T-helper 1 cell treated with Interleukin-12 subunit alpha and Interleukin-12 subunit beta and Interleukin-4 antibody, amounts not matched to agents 30 ng/mL and 1 ng/mL, for 36 hours (primary cell): Measurements from ENCODE around the gene AFAP1L1. TPM values are rescaled to one million over a fixed set of nuclear protein-coding genes. Genes with fewer than 3 reads are reported as not detected.

ENCODE experiments used
- intact Hi-C: fragments of 100-400 bp; cut with micrococcal nuclease; formaldehyde crosslinking; loops from one replicate; pipeline ENCODE4 v1.15.1; 2024
- total RNA-seq: library from RNA; stranded (reverse); gene quantifications from 2 replicates; pipeline ENCODE4 v1.2.3, GENCODE V29; 2022

AFAP1L1 gene
- total RNA-seq, 1 donor from 2014 or later = not detected

DNA sequence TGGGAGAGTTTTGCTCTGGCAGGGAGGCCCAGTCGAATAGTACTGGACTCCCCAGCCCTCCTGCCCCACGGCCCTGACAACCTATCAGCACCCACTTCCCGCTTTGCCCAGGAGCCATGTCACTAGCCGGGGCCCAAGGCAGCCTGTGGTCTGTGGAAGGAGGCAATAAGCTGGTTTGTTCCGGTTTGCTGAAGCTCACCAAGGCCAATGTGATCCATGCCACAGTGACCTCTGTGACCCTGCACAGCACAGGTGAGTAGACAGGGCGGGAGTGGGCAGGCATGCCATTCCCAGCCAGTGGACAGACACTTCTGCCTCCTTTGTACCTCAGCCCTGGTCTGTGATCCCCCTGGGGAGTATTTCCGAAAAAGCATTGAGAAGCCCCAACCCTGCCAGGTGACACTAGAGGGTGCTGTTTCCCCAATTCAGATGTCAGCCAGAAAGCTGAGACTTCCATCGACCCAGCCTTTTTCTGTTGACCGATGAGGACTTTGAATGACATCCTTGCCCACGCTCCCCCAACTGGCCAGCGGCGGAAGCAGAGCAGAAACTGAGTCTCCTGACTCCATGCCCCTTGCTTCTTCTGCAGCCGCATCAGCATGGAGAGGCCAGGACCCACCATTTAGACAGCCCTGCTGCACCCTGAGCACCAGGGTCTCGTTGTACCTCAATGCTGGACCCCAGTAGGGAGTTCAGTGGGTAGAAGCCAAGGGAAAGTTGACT lies 95.8 kb downstream of the AFAP1L1 start:
- intact Hi-C loops = loop anchor here (1.0 kb wide), 3 partner anchors 50 to 197 kb away; no protein-coding TSS in a partner anchor

DNA sequence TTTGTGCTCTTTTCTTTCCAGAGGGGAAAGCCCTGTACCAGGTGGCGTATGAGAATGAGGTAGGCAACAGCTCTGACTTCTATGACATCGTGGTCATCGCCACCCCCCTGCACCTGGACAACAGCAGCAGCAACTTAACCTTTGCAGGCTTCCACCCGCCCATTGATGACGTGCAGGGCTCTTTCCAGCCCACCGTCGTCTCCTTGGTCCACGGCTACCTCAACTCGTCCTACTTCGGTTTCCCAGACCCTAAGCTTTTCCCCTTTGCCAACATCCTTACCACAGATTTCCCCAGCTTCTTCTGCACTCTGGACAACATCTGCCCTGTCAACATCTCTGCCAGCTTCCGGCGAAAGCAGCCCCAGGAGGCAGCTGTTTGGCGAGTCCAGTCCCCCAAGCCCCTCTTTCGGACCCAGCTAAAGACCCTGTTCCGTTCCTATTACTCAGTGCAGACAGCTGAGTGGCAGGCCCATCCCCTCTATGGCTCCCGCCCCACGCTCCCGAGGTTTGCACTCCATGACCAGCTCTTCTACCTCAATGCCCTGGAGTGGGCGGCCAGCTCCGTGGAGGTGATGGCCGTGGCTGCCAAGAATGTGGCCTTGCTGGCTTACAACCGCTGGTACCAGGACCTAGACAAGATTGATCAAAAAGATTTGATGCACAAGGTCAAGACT lies 96.5 kb downstream of the AFAP1L1 start:
- intact Hi-C loops = loop anchor here (1.0 kb wide), 3 partner anchors 51 to 196 kb away; no protein-coding TSS in a partner anchor

DNA sequence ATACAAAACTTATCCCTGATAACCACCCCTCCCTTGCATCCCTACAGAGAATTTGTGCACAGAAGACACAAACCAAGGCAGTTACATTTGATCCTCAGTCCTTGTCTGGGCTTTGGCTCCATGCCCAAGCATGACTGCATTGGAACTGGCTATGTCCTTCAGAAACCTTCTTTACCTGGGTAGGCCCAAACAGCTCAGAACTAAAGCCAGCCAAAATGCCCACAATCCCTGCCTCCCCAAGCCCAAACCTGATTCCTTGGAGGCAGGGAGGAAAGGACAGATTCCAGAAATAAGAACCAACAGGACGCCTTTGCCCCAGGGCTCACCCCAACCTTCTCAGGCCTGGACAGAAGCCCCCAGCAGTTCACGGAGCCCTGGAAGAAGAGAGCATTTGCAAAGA lies 99.2 kb downstream of the AFAP1L1 start:
- intact Hi-C loops = loop anchor here (1.0 kb wide), 4 partner anchors 54 to 230 kb away; partner anchors contain the start of gene ABLIM3

DNA sequence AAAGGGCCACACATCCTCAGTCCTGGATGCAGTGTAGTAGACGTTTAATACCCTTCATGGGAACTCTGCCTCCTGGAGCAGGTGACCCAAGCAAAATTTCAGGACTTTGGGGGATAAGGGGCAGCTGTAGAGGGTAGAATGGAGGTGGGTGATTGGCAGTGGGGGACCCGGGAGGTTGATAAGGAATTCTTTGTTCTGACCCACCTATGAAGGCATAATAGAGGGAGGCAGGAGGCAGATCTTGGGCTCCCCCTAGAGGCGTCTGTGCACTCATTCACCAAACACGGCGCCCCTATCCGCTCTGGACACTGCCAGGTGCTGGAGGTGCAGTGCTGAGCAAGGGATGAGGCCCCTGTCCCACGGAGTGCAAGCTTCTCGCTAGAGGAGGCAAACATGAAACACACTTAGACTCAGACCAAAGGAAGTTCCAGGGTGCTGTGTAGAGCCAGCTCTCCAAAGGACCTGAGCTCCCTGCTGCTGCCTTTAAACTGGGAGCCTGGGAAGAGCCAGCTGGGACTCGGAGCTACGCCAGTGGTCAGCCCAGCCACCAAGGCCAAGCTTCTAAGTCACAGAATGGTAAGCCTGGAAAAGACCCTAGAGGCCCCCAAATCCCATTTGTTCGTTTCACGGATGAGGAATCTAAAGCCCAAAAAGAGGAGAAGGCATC lies 99.8 kb downstream of the AFAP1L1 start:
- intact Hi-C loops = loop anchor here (1.0 kb wide), 4 partner anchors 54 to 230 kb away; partner anchors contain the start of gene ABLIM3

DNA sequence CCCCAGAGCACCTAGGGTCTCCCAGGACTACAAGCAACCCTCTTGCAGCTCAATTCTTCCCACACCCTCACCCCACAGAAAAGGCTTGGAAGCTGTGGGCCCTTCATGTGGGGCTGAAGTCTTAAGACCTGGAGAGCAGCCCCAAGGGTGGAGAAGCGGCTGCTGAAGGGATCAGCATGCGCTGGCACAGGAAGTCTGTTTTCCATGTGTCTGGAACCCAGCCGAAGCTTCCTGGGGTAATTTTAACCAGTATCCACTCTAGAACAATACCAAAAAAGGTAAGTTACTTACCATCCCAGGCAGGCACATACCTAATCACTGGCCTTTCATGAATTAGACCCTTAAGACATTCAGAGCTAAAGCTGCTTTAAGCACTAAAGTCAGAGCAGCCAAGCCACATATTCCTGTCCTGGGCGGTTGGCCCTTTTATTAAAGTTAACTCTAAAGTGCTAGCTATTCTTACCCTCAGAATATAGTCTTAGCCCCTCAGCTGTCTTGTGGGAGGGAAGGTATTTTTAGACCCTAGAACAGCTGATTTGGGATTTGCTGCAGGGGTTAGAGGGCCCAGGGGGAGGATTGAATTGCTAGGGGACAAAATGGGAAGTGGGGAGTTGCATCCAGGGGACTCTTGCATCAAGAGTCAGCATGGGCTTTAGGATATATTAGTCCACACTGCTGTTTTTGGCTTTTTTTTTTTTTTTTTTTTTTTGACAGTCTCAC lies 100.6 kb downstream of the AFAP1L1 start:
- intact Hi-C loops = no loop called here

DNA sequence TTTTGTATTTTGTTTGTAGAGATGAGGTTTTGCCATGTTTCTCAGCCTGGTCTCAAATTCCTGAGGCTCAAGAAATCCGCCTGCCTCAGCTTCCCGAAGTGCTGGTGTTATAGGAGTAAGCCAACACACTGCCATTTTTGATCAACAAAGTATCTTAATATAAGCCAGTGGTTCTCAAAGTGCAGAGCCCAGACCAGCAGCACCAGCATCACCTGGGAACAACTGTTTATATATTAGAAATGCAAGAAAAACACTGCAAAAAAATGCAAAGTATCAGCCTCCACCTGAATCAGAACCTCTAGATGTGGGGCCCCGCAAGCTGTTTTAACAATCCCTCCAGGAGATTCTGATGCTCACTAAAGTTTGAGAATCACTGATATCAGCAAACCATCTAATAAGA lies 101.3 kb downstream of the AFAP1L1 start:
- intact Hi-C loops = no loop called here

DNA sequence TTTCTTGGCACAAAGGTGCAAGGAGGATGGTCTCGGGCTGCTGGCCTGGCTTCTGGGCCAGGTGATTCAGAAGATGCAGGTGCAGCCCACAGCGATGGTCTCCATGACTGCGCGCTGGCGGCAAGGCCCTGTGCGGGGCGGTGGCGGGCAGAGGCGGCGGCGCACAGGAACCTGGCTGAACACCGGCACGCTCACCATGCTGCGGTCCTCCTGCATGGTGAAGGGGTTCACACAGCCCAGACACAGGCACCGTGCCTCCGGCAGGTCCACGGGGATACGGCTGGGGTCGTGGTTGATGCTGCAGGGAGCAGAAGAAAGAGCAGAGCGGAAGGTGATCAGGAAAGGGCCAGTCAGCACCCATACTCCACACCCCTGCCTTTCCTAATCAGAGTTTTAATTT lies 102.6 kb downstream of the AFAP1L1 start:
- intact Hi-C loops = no loop called here

DNA sequence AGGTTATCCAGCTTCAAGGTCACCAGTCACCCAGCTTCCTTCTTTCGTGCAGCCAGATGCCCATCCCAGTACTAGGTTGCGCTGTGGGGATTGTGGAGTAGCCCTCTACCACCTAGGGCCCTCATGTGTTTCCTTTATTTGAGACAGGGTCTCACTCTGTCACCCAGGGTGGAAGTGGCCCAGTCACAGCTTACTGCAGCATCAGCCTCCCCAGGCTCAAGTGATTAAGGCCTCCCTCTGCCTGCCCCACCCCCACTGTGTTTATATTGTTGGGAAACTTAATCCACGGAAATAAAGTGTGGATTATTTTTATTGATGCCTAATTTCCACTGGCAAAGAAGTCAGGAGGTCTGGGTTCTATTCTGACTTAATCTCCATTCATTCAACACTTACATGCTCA lies 103.1 kb downstream of the AFAP1L1 start:
- intact Hi-C loops = no loop called here

DNA sequence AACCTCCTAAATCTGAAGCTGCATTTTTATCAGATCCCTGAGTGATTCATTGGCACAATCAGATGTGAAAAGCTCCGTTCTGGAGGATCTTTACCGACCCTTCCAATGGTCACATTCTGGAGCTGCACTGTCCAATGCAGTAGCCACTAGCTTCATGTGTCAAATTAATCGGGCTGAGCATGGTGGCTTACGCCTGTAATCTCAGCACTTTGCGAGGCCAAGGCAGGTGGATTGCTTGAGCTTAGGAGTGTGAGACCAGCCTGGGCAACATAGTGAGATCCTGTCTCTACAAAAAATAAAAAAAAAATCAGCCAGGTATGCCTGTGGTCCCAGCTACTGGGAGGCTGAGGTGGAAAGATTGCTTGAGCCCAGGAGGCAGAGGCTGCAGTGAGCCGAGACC lies 103.8 kb downstream of the AFAP1L1 start:
- intact Hi-C loops = no loop called here

DNA sequence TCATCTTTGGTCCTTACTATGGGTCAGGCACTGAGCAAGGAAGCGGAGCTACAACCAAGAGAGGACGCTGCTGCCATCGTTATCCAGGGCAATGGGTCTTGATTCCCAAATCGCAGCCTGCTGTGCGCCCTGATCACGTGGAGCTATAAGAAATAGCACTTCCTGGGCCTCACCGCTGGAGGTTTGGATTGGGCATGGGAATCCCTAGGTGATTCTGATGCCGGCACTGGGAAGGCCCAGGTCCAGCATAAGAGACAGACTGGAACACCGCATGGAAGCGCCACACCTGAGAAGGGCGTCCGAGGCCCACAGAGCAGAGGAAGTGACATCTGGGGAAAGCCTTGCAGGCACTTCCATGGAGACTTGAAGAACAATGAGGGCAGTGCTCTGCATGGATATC lies 104.4 kb downstream of the AFAP1L1 start:
- intact Hi-C loops = no loop called here

DNA sequence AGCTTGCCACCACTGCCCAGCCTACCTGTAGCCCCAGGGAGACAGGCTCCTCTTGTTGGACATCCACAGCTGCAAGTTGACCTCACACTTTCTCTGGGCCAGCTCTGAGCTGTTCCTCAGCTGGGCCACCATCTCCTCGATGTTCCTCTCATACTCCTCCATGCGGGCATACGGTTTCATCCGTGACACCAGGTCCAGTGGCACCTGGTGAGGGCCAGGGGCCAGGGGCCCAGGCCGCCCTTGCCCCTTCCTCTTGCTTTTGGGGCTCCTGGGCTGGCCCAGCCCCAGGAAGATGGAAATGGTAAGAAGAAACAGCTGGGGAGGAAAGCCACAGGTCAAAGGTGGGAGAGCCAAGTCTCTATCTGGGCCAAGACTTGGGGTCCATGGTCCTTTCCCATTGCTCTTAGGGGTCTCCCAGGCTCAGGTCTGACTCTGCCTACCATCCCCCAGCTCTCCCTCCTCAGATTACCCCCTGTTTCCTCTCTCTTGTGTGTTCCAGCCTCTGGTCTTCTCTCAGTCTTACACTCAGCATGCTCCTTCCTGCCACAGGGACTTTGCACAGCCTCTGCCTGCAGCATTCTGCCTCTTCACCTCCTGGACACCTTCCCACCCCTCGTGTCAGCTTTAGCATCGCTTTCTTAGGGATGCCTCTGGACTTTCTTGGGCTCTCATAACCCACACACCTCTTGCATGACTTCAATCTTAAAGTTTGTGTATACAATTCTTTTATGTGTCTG lies 105.2 kb downstream of the AFAP1L1 start:
- intact Hi-C loops = no loop called here

DNA sequence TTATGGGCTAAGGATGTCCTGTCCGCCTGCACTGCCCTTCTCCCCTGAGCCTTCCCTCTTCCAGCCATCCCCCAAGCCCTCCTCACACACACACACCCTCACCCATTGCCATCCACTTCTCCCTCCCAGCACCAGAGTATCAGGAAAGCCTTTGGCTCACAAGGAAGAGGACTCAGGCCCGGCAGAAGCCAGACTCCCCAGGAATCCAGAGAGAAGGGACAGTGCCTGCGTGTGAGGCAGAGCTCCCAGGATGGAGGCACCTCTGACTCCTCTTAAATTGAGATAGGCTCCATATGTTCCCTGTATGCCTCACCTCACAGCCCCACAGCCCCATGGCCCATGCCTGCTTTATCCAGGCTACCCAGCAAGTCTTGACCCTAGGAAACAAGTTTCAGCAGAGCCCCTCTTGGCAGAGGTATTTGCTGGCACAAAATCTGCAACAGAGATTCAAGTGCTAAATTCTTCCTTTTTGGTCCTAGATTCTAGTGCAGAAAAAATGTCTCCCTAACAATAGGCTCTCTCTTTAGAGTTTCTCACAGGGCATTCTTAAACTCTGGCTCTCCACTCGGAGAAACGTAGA lies 106.7 kb downstream of the AFAP1L1 start:
- intact Hi-C loops = no loop called here

DNA sequence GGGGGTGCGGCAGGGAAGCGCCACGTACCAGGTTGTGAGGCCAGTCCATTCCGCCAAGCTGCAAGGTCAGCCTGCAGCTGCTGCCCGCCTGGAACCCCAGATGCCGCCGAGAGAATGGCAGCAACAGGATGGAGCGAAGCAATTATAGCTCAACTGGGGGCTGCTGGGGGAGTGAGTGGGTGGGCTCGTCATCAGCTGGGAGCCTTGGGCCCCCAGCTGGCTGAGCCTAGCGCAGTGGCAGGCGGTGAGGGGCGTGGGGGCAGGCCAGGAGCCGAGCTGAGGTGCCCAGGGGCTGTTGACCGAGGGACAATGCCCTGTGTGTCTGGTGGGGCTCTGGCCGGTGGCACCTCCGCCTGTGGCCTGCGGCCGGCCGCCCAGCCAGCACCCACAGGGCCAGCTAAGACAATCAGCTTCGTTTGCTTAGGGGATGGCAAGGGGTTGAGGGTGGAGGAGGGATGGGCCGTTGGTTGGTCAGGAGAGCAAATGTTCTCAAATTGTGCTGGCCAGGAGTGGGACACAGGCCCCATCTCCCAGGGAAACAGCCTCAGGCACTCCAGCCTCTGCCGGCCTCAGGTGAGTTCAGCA lies 107.6 kb downstream of the AFAP1L1 start, which contains the start of gene IL17B:
Gene IL17B, minus strand, starts transcription at position 116 of the 585 bp plus-strand sequence. Its CDS starts 67 bp downstream, at position 49.
- intact Hi-C loops = no loop called here

DNA sequence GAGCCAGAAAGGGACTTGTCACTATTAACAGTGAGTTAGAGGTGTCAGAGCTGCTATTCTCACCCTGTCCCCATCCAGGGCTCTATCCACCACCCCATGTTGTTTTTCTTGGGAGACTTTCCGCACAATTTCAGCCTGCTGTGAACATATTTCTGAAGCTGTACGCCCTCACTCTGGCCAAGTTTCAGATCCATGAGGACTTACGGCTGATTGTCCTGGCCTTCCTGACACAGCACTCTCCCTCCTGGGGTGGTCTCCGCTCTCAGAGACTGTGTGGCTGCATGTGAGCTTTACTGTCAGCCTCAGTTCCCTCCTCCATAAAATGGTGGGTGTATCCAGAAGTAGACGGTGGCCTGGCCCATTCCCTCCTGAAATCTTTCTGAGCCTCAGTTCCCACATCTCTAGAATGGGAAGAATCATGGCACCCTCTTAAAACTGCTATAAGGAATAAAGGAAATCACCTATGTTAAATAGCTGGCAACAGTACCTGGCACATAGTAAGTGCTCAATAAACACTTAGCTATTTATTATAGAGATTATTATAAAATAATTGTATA lies 108.2 kb downstream of the AFAP1L1 start:
- intact Hi-C loops = no loop called here

DNA sequence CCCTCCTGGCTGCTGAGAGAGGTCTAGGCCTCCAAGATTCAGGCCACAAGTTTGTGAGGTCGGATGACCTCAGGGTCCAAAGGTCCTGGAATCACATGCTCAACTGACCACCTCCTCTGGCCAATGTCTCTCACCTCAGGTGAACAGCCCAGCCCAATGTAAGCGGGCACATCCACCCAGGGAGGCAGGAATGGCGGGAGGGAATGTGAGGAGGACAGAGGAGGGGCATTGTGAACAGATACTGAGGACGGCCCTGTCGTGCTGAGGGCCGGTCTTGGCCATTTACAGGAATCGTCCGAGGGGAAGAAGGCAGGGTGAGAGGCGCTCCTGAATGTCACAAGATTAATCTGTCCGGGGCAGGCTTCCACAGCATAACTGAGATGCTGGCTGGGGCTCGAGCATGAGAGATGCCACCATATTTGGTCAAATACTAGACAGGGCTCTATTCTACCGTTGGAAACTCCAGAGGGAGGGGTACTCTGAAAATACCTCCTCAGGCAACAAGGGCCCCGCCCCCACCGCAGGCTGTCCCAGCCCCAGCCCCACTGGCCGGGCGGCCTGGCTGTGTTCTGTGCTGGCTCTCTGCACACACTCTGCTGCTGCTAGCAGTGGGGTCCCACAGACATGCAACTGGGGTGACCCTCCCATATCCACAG lies 108.9 kb downstream of the AFAP1L1 start:
- intact Hi-C loops = no loop called here

DNA sequence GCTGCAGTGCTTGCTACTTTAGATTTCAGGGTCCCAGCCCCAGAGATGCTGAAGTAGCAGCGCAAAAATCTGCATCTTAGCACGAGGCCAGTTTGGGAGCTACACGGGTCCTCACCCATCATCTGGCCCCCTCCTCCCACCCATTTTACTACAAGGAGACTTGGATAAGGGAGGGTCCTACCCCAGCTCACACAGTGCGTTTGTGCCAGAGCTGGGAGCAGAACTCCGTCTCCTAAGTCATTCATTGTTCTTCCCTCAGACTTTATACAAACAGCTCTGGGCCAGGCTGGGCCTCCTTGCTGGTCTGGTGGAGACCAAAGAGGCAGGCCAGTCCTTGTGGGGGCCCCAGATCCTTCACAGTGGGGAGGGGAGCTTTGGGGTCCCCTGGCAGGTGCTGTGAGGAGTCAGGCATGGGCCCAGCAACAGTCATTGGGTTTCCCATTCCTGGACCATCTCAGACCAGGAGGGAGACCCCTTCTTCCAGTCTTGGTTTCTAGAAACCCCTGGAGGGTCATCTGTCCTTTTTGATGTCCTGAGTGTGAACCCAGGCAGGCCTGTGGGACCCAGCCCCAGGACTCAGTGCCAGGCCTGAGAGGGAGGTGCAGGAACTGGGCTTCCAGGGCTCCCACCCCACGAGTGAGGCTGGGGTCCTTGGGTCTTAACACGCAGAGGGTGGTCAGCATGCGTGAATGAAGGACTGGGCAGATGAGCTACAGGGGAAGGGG lies 109.8 kb downstream of the AFAP1L1 start:
- intact Hi-C loops = no loop called here

DNA sequence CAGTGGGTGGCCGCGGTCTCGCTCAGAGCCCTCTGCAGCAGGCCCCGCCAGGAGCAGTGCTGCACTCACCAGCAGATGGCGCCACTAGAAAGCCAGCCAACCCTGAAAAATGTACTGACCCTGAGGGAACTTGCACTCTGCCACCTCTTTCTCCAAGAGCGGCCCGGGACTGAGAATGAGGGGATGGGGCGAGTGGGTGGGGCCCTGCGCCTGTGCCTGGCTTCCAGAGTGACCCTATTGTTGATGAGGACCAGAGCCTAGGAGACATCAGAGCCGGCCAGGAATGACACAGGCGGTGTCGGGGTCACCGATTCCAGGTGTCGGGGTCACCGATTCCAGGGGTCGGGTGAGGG lies 110.3 kb downstream of the AFAP1L1 start:
- intact Hi-C loops = loop anchor here (1.0 kb wide), 2 partner anchors 52 to 182 kb away; no protein-coding TSS in a partner anchor

DNA sequence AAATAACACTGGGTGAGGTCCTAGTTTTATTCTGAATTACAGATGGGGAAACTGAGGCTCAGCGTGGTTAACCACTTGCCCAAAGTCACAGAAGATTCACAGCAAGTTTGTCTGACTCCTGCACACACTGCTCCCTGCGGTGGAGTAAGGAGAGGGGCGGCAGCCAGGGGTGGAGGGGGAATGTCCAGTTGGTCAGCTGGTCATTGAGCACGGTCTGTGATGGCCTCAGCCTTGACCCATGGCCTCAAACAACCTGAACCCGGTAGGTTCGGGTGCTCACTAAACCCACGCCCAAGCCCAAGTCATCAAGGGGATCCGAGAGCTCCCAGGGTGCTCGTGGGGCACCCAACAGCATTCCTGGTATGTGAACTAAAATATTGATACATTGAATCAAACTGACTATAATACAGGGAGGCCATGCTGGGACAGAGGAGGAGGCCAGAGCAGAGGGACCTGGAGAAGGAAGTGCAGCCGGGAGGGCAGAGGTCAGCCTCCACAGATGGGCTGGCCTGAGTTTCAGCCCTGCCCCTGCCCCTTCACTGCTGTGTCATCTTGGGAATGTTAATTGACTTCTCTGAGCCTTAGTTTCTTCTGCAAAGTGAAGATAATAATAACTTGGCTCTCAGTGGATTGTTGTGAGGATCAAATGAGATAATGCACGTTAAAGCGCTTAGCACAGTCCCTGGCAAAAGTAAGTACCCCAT lies 111.0 kb downstream of the AFAP1L1 start:
- intact Hi-C loops = loop anchor here (1.0 kb wide), 2 partner anchors 52 to 182 kb away; no protein-coding TSS in a partner anchor
